ENCODE measurements around the gene TNFRSF19.

Gene TNFRSF19

GRCh38 chr13:23703246-23703860 lies 133.1 kb downstream of the TNFRSF19 start:
- DNase-seq (ENCODE audit: low read depth) = no peak
- no peak overlapping the region for H3K4me3 ChIP-seq (ENCODE audit: low read depth, low read length)

DNA sequence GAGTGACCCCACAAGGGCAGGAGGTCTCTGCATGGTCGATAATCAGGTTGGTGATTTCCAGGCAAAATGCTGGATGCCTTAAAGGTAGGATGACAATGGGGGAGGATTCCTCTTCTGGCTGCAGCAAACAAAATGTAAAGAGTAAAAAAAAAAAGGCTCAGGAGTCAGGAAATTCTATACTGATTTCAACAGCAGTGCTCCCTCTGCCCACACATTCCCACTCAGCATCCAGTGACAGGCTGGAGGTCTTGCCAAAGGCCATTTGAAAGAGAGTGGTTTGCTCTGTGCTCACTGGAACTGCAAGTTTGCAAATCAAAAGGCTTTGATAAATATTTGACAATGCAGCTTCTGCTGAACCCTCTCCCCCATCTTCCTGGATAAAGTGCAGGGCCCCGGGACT lies 135.4 kb downstream of the TNFRSF19 start:
- TF ChIP-seq, protein P1, sequence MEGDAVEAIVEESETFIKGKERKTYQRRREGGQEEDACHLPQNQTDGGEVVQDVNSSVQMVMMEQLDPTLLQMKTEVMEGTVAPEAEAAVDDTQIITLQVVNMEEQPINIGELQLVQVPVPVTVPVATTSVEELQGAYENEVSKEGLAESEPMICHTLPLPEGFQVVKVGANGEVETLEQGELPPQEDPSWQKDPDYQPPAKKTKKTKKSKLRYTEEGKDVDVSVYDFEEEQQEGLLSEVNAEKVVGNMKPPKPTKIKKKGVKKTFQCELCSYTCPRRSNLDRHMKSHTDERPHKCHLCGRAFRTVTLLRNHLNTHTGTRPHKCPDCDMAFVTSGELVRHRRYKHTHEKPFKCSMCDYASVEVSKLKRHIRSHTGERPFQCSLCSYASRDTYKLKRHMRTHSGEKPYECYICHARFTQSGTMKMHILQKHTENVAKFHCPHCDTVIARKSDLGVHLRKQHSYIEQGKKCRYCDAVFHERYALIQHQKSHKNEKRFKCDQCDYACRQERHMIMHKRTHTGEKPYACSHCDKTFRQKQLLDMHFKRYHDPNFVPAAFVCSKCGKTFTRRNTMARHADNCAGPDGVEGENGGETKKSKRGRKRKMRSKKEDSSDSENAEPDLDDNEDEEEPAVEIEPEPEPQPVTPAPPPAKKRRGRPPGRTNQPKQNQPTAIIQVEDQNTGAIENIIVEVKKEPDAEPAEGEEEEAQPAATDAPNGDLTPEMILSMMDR (IDR thresholded peaks at IDR 0.05; ENCODE audit: insufficient read depth, low read depth, low read length, missing control alignments) = no peak
- no peak for DNase-seq (ENCODE audit: low read depth)
- no peak overlapping the region for H3K4me3 ChIP-seq (ENCODE audit: low read depth, low read length)

More at GRCh38 chr13:23703246-23703860, 133.1 kb downstream of the TNFRSF19 start:
- TF ChIP-seq, protein P1 (IDR thresholded peaks at IDR 0.05; ENCODE audit: insufficient read depth, low read depth, low read length, missing control alignments) = no peak

DNA sequence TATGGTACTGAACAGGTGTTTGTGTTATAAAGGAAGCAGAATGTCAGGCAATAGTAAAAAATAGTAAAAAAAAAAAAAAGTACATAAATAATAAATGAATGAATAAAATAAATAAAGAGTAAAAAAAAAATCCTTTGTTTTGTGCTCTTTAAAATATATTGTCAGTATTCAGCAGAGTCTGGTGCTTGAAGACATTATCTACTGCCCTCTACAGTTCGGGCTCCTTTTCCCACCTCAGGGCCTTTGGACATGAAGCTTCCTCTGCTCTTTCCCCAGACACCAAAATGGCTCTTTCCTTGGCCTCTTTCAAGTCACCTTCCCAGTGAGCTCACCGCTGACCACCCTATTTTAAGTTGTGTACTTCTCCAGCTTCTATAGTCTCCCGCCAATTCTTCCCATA lies 137.5 kb downstream of the TNFRSF19 start:
- no peak overlapping the region for H3K4me3 ChIP-seq (ENCODE audit: low read depth, low read length)
- peak; percentile 58 for DNase-seq (ENCODE audit: low read depth)
- TF ChIP-seq, protein P1 (IDR thresholded peaks at IDR 0.05; ENCODE audit: insufficient read depth, low read depth, low read length, missing control alignments) = peak; percentile 20

- no peak overlapping the region for H3K4me3 ChIP-seq (ENCODE audit: low read depth, low read length)
- no peak for DNase-seq (ENCODE audit: low read depth)
- TF ChIP-seq, protein P1 (IDR thresholded peaks at IDR 0.05; ENCODE audit: insufficient read depth, low read depth, low read length, missing control alignments) = peak; percentile 26
Measured at GRCh38 chr13:23709536-23709935, 139.3 kb downstream of the TNFRSF19 start.

DNA sequence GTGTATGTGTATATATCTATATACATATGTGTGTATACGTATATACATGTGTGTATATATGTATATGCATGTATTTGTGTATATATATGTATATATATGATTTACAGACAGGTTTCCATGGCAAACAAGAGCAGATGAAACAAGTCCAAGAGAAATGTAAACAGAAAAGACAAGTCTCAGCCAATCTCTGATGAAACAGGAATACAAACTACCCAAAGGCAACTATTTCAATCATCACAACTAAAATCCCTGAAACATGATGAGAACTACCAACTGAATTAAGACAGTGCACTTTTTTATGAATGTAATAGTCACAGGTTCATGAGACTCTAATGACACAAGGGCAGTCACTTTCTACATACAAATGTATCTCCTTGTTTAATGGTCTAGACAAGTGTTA lies 140.2 kb downstream of the TNFRSF19 start:
- TF ChIP-seq, protein P1 (IDR thresholded peaks at IDR 0.05; ENCODE audit: insufficient read depth, low read depth, low read length, missing control alignments) = no peak
- no peak overlapping the region for H3K4me3 ChIP-seq (ENCODE audit: low read depth, low read length)
- no peak for DNase-seq (ENCODE audit: low read depth)

- TF ChIP-seq, protein P1 (IDR thresholded peaks at IDR 0.05; ENCODE audit: insufficient read depth, low read depth, low read length, missing control alignments) = no peak
- H3K4me3 ChIP-seq (ENCODE audit: low read depth, low read length) = no peak overlapping the region
- DNase-seq (ENCODE audit: low read depth) = peak; percentile 55
Measured at GRCh38 chr13:23711355-23711754, 141.1 kb downstream of the TNFRSF19 start.

DNA sequence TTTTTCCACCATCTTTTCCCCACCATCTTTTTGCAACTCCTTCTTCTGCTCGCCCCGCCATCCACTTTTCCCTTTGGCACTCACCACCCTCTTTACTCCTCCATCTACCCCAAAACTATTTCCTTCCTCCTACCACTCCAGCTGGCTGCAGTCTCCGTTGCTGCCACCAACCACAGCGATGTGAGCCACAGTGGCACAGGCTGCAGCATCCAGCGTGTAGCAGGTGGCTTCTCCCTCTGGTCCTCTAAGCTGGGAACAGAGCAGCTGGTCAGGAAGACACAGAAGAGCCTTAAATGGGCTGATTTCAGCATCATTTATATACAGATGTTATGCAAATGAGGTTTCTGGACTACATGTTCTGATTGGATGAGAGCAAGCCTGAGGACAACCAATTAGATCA lies 144.5 kb downstream of the TNFRSF19 start:
- TF ChIP-seq, protein P1 (IDR thresholded peaks at IDR 0.05; ENCODE audit: insufficient read depth, low read depth, low read length, missing control alignments) = no peak
- no peak for DNase-seq (ENCODE audit: low read depth)
- H3K4me3 ChIP-seq (ENCODE audit: low read depth, low read length) = no peak overlapping the region

Data from GM12865 (cell line).